Vagina (tissue), 2 donors: ENCODE results near the gene FRMD4A. TPM values are rescaled to one million over a fixed set of nuclear protein-coding genes. Genes with fewer than 3 reads are reported as not detected.

Experiments used
- DNase-seq, 2 donors: peaks; one replicate each; pipeline ENCODE4 v3.0.0-alpha.2; 2017; ENCODE audit errors: extremely low spot score in 2 of 2
- H3K27ac ChIP-seq: fragments of 200-600 bp; sonication (generic); one replicate; pipeline ENCODE4 v1.5.1; 2019
- H3K27me3 ChIP-seq: fragments of 200-600 bp; sonication (generic); one replicate; pipeline ENCODE4 v1.5.1; 2019
- H3K36me3 ChIP-seq, 2 donors: fragments of 200-600 bp; sonication (generic); one replicate each; pipeline ENCODE4 v1.5.1; 2017 to 2019
- H3K4me1 ChIP-seq: fragments of 200-600 bp; sonication (generic); one replicate; pipeline ENCODE4 v1.5.1; 2019
- H3K4me3 ChIP-seq, 2 donors: fragments of 200-600 bp; sonication (generic); 1 replicate in 1 of 2; 2 replicates in 1 of 2; pipeline ENCODE4 v1.5.1; 2016 to 2019
- H3K9me3 ChIP-seq: fragments of 200-600 bp; sonication (generic); one replicate; pipeline ENCODE4 v1.5.1; 2019
- POLR2A ChIP-seq, 2 donors: fragments of 450-650 bp; IDR thresholded peaks; one replicate each; pipeline ENCODE4 v1.6.1; 2017; ENCODE audit warnings: antibody characterized with exemption in 2 of 2, mild to moderate bottlenecking in 2 of 2, moderate library complexity in 2 of 2
- POLR2AphosphoS5 ChIP-seq, 2 donors: sonication (generic); formaldehyde crosslinking; IDR thresholded peaks; one replicate each; pipeline ENCODE4 v1.9.0; 2017; ENCODE audit warnings: antibody characterized with exemption in 2 of 2, mild to moderate bottlenecking in 2 of 2, low read depth in 1 of 2; ENCODE audit not compliant: insufficient read depth in 1 of 2
- intact Hi-C: fragments of 100-400 bp; cut with DNase I; formaldehyde crosslinking; loops from one replicate; pipeline ENCODE4 v1.15.1; 2023
- total RNA-seq: library from RNA; depleted of rRNA; stranded (reverse); fragments of >200 nt; gene quantifications from one replicate; pipeline ENCODE4 v1.2.3, GENCODE V29; 2016
- TF ChIP-seq, protein P1 (sequence below), 3 experiments: fragments of 450-650 bp in 2 of 3; fragments of 200-600 bp in 1 of 3; sonication (generic) in 1 of 3; IDR thresholded peaks; one replicate each; pipeline ENCODE4 v1.5.1; 2017 to 2019; ENCODE audit warnings: antibody characterized with exemption in 3 of 3, mild to moderate bottlenecking in 2 of 3, moderate library complexity in 2 of 3

Gene FRMD4A
- total RNA-seq, 1 donor from 2014 or later, result 24.8 TPM

DNA sequence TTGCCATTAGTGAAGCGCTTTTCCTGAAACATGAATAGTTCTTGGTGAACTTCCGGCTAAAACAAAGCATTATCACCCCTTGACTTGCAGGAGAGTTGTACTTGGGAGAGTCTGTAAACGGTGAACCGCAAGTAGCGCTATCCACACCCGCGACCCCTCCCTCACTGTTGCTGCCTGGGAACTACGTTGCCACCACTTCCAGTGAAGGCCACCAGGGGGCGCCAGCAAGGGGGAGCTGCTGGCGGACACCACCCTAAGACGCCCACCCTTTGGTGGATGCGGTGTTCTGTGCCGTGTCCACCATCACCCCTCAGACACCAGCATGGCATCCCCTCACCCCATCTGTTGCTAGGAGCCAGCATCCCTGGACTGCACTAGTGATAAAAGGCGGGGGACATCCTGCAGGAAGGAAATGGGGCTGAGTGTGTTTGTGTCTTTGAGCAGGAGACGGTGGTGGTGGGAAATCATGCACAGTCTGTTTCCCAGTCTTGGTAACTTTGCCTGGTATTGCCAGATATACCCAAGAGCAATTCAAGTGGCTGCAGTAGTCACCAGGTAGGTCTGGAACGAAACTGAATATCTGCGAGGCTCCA lies 298.2 kb downstream of the FRMD4A start:
- Histone ChIP-seq H3K27me3 (no peaks in the 10 kb centered on the region), H3K27ac (no peak overlapping the region), H3K36me3 (no peaks in the 10 kb centered on the region), H3K4me3 (no peak overlapping the region), H3K4me1 (no peaks in the 10 kb centered on the region), H3K9me3 (no peaks in the 10 kb centered on the region)
- DNase-seq, result no peak
- TF ChIP-seq POLR2AphosphoS5 (IDR thresholded peaks at IDR 0.05; ENCODE audit: insufficient read depth in 1 of 2, low read depth in 1 of 2), result no peak
- TF ChIP-seq, protein P1, sequence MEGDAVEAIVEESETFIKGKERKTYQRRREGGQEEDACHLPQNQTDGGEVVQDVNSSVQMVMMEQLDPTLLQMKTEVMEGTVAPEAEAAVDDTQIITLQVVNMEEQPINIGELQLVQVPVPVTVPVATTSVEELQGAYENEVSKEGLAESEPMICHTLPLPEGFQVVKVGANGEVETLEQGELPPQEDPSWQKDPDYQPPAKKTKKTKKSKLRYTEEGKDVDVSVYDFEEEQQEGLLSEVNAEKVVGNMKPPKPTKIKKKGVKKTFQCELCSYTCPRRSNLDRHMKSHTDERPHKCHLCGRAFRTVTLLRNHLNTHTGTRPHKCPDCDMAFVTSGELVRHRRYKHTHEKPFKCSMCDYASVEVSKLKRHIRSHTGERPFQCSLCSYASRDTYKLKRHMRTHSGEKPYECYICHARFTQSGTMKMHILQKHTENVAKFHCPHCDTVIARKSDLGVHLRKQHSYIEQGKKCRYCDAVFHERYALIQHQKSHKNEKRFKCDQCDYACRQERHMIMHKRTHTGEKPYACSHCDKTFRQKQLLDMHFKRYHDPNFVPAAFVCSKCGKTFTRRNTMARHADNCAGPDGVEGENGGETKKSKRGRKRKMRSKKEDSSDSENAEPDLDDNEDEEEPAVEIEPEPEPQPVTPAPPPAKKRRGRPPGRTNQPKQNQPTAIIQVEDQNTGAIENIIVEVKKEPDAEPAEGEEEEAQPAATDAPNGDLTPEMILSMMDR (IDR thresholded peaks at IDR 0.05), result peak in 1 of 3 experiments; percentile 42
- intact Hi-C loops, result no loop called here

DNA sequence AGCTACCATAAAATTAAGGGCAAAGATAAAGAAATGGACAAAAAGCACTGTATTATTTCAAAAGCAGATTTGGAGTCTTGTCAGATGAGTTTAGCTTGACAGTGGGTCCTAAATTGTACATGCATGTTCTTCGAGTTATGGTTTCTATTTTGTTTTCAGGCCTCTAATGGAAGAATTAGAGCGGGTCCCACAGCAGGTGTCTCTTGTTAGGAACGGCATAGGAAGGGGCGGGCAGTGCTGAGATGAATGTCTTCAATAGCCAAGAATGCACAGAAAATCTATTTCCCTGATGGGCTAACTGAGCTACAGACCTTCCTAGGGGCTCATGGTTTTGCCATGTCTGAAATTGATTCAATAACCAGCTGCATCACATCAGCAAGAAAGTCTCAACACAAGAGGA lies 304.4 kb downstream of the FRMD4A start:
- Histone ChIP-seq H3K27me3 (no peaks in the 10 kb centered on the region), H3K9me3 (no peaks in the 10 kb centered on the region), H3K4me1 (peaks cover 3% of the 10 kb centered on the region), H3K36me3 (no peaks in the 10 kb centered on the region), H3K4me3 (no peak overlapping the region), H3K27ac (no peak overlapping the region)
- DNase-seq, result no peak
- TF ChIP-seq POLR2AphosphoS5 (IDR thresholded peaks at IDR 0.05; ENCODE audit: insufficient read depth in 1 of 2, low read depth in 1 of 2) (no peak), POLR2A (IDR thresholded peaks at IDR 0.05) (no peak)
- TF ChIP-seq, protein P1 (IDR thresholded peaks at IDR 0.05), result no peak
- intact Hi-C loops, result no loop called here

DNA sequence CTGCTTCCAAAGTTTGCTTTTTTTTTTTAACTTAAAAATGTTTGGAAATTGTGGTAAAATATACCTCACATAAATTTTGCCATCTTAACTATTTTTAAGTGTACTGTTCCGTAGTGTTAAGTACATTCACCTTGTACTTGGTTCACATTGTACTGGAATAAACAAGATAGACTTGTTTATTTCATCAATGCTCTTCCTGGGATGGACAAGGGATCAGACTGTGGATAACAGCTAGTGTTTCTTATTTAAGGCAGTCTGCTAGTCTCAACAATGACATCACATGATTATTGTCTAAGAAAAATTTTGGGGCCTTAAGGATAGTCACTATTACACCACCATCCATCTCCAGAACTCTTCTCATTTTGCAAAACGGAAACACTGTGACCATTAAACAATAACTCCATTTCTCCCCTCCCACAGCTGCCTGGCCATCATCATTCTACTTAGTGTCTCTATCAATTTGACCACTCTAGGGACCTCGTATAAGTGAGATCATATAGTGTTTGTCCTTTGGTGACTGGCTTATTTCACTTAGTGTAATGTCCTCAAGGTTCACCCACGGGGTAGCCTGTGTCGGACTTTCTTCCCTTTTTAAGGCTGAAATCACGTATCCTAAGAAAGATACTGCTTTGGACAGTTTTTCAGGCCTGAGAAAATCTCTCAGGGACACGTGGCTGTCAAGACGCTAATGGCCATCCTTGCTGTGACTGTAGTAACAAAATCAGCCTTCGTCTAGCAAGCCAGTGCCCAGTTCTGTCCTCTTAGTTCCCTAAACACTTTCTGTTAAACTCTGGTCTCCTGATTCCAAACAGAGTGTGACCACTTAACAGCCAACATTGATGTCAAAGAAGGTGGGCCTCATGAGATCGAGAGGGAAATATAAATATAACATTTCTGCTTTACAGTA lies 305.2 kb downstream of the FRMD4A start:
- no peak overlapping the region for H3K27ac ChIP-seq
- no peak overlapping the region for H3K4me3 ChIP-seq
- intact Hi-C loops, result no loop called here

DNA sequence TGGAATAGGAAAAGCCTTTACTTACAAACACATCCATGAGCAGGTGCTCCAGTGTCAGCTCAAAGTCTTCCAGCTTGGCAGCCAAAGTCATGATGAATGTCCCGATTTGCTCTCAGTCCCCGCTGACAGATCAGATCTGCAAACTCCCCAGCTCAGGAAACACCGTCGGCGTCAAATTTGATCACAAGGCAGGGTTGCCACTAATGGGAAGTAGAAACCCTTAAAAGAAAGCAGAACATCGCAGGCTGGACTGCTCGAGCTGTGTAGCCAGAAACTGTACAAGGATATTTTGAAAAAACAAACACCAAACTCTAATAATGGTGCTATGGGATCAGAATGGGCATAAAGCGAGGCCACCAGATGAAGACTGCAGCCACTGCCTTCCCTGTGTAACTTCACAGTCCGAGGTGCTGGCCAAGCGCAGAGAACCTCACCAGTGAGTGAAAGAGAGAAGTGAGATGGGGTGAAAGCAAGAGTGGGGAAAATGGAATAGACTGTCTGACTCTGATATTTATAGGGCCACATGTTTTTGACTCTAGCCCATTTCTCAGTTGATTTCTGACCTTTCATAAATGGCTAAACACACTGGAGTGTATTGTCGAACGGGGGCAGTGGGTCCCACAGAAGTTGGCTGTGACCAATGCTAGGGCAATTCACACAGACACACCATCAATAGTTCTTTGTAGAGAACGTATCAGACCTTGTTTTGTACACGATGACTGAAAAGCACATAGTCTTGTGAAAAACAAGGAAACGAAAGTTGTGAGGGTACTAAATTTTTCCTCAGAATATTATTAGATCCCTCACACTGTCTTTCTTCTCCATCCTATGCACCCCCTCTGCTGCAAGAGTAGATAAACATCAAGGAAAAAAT lies 306.2 kb downstream of the FRMD4A start:
- Histone ChIP-seq H3K9me3 (no peaks in the 10 kb centered on the region), H3K4me3 (peak overlapping the region in 1 of 2 donors; percentile 13), H3K27ac (no peak overlapping the region), H3K27me3 (no peaks in the 10 kb centered on the region), H3K4me1 (peaks cover 3% of the 10 kb centered on the region), H3K36me3 (no peaks in the 10 kb centered on the region)
- TF ChIP-seq POLR2A (IDR thresholded peaks at IDR 0.05), result no peak
- TF ChIP-seq, protein P1 (IDR thresholded peaks at IDR 0.05), result no peak
- TF ChIP-seq POLR2AphosphoS5 (IDR thresholded peaks at IDR 0.05; ENCODE audit: insufficient read depth in 1 of 2, low read depth in 1 of 2), result no peak
- intact Hi-C loops, result no loop called here
- no peak for DNase-seq

More for the DNA sequence above, 305.2 kb downstream of the FRMD4A start:
- Histone ChIP-seq H3K27me3 (no peaks in the 10 kb centered on the region), H3K4me1 (peaks cover 3% of the 10 kb centered on the region), H3K9me3 (no peaks in the 10 kb centered on the region), H3K36me3 (no peaks in the 10 kb centered on the region)
- TF ChIP-seq, protein P1 (IDR thresholded peaks at IDR 0.05), result no peak
- TF ChIP-seq POLR2A (IDR thresholded peaks at IDR 0.05) (no peak), POLR2AphosphoS5 (IDR thresholded peaks at IDR 0.05; ENCODE audit: insufficient read depth in 1 of 2, low read depth in 1 of 2) (no peak)
- no peak for DNase-seq
